Upper lobe of left lung (tissue), 4 donors: ENCODE results near the gene SSC5D.

Source experiments
- CTCF ChIP-seq, 6 experiments: fragments of 450-650 bp in 4 of 6; fragments of 200-600 bp in 2 of 6; sonication (generic) in 2 of 6; IDR thresholded peaks; one replicate each; pipeline ENCODE4 v1.5.1; 2016 to 2019; ENCODE audit warnings: antibody characterized with exemption in 6 of 6
- EP300 ChIP-seq, 4 donors: sonication (generic); formaldehyde crosslinking; IDR thresholded peaks; one replicate each; pipeline ENCODE4 v1.5.1; 2017; ENCODE audit warnings: antibody characterized with exemption in 4 of 4, control low read depth in 2 of 4
- POLR2A ChIP-seq, 4 donors: fragments of 450-650 bp; IDR thresholded peaks; one replicate each; pipeline ENCODE4 v1.5.1; 2016 to 2017; ENCODE audit warnings: antibody characterized with exemption in 4 of 4, mild to moderate bottlenecking in 2 of 4

DNA sequence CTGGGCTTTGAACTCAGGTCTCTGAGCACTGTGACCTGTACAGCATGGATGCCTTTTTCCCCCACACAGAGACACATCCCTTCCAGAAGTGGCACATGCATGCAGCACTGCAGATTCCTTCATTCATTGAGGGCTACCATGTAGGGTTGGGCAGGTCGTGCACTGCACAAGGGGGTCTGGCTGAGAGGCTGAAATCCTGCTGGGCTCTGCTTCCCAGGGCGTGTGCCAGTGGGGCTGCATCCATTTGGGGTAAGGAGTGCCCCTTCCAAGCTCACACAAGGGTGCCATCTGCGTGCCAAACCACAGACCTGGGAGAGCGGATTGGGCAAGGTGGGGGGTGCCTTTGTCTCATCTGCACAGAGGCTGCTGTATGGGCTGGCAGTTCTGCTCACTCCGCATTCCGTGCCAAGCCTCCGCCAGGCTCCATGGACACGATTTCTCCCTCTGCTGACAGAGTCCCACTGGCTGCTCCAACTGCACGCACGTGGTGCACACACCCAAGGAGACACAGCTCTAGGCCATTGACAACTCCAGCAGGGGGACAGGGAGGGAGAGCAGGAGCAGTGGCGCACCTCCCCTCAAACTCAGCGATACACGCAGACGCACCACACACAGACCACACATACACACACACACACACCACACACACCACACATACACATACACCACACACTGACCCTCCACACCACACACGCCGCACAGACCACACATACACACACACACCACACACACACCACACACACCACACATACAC is 40.6 kb upstream of the SSC5D start:
- TF ChIP-seq CTCF (IDR thresholded peaks at IDR 0.05): peak in 1 of 6 experiments; percentile 5
- TF ChIP-seq EP300 (IDR thresholded peaks at IDR 0.05): no peak
- no peak for TF ChIP-seq POLR2A (IDR thresholded peaks at IDR 0.05)
